Stimulated activated CD4-positive, alpha-beta T cell treated with anti-CD3 and anti-CD28 coated beads, Interleukin-15, amount 100 ng/mL, for 1 hour (primary cell): Measurements from ENCODE around the gene ADRA2B.
"Not testable (repeated sequence)": the region's sequence is repeated elsewhere in the genome, so short reads cannot be mapped to it uniquely, and the experiment has no call there.

ENCODE experiments used
- DNase-seq, 2 donors: peaks; one replicate each; pipeline ENCODE4 v3.0.0-alpha.2; 2020; ENCODE audit warnings: low read depth in 1 of 2, low spot score in 1 of 2

The ADRA2B gene

GRCh38 chr2:96091141-96091710 is 25.1 kb downstream of the ADRA2B start:
- no peak for DNase-seq

GRCh38 chr2:96090196-96090926 is 26.0 kb downstream of the ADRA2B start:
- no peak for DNase-seq

GRCh38 chr2:96089356-96090195 is 26.8 kb downstream of the ADRA2B start:
- no peak for DNase-seq

DNA sequence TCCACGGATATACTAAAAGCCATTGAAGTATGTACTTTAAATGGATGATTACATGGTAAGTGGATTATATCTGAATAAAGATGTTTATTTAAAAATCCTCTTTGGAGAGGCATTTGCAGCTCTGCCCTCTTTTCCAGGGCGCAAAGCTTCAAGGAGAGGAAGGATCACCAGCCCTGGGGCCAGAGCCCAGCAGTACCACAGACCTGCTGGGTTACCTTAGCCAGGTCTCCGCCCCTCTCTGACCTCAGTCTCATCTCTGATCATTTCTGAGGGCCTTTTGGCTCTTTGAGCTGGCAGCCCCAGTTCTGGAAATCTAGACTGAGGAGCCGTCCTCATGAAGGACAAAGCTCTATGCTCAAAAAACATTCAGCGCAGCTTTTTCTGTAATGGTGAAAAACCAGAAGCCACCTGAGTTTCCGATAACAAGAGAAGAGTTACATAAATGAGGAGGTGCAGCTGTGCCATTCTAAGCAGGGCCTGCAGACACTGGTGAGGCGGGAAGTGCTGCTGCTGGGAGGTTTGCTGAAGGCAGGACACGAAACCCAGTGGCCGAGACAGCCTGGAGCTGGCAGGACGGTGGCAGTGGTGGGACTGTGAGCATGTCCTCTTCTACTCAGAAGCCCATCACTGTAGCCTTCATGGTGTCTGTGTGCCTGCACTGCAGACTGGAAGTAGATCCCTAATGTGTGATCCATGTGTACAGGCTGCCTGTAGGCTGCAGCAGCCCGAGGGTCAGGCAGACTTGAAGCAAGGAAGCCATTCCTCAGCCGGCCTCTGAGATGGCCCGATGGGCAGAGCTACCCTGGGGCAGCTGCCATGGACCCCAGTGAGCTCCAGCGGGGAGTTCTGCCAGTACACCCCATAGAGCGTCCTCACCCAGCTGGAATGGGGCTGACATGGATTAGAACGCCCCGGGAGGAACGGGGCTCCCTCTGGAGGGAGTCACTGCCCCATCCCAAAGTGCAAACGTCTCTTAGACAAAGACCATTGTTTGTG is 27.7 kb downstream of the ADRA2B start:
- DNase-seq, result no peak

DNA sequence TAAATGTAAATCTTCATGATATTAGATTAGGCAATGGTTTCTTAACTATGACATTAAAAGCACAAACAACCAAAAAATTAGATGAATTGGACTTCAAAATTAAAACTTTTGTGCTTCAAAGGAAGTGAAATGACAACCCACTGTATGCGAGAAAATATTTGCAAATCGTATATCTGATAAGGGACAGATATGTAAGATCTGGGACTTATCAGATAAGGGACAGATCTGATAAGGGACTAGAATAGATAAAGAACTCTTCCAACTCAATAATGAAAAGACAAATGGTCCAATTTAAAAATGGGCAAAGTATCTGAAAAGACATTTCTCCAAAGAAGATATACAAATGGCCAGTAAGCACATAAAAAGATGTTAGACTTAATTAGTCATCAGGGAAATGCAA is 29.2 kb downstream of the ADRA2B start:
- DNase-seq, result no peak

- no peak for DNase-seq
These were observed 30.6 kb downstream of the ADRA2B start for GRCh38 chr2:96085541-96086355.

DNA sequence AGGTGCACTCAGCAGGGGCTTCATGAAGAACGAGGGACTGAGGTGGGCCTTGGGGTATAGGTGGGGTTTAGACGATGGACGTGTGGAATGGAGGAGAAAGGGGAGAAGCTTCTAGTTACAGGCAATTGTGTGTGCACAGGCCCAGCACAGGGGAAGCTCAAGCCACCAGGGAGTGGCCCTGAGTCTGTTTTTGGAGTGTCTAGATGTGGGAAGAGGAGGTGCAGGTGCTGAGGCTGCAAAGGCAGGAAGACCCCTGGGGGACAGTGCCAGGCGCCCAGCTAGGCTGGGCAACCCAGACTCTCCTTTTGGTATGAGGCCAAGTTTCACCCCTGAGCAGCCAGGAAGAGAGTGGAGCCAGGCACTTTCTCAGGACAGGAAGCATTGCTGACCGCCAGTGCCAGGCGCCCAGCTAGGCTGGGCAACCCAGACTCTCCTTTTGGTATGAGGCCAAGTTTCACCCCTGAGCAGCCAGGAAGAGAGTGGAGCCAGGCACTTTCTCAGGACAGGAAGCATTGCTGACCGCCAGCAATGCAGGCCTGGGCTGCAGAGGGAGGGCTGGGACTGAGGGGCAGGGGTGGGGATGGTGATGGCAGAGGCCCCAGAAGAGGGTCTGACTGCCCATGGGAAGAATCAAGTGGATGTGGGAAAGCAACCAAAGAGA is 31.4 kb downstream of the ADRA2B start:
- DNase-seq, result not testable (repeated sequence)

- no peak for DNase-seq
These were observed 32.1 kb downstream of the ADRA2B start for GRCh38 chr2:96083989-96084857.

DNA sequence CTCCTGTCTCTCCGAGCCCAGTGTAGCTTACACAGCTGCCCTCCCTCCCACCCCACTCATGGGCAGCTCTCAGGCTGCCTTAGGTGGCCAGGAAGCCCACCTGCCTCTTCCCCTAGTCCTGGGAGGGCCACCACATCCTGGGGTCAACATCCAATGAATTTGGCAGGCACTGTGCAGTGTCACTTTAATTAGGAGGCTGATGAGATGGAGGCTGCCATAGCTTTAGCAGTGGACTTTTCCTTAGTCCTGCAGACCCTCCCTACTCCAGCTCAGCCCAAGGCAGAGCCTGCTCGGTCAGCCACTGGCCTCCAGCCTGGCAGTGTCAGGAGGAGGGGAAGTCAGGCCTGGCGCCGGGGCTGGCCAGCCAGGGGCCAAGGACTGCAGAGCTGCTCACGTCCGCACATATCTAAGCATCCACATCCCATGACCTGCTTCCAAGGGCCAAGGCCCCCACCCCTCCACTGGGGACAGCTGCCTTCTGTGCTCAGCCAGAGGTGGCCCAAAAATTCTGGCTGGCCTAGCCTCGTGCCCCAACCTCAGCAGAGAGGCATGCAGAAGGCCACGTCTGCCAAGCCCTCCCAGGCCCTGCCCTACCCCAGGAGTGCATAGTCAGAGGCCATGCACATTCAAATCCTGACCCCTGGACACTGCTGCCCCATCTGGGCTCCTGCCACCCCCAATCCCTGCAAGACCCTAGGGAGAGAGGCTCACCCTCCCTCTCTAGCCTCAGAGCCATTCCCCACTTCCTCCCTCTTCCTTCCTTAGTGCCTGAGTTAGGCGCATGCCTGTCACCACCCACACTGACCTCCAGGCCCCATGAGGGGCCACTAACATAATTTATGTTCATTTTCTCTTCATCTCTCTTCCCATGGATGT is 33.1 kb downstream of the ADRA2B start:
- no peak for DNase-seq

DNA sequence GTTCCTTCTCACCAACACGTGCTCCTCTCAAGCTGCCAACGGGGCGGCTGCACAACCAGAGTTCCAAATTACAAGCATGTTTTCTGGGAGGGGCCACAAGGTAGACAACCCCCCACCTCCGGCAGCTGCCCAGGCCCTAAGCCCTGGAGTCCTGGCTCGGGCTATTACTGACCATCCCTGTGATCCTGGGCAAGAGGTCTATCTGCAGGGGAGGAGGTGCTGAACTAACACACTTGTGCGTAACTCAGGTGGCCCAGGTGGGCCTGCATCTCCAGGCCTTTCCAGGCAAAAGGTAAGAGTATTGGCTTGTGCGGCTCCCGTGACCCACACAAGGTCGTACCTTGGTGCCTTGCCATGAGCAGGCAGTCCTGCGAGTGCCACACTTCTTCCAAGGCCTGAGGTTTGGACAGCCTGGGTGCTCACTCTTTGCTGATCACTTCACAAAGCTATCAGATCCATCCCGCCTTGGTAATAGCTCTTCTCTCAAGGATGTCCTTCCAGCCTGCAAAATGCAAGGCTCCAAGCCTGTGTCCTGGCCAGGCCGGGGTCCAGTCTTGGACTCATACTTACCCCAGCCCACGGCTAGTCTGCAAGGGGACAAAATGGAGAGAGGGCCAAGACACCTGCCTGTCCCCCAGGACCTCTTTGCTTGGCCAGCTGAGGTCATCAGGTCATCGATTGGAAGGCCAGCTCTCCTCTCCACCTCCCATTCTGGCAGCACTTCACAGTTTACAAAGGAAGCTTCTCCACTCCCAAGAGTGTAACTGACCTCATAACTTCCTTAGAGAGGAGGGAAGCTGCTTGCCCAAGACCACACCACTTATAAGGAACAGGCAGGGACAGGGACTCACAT is 33.9 kb downstream of the ADRA2B start:
- no peak for DNase-seq

GRCh38 chr2:96081042-96081441 is 35.3 kb downstream of the ADRA2B start:
- DNase-seq, result no peak

DNA sequence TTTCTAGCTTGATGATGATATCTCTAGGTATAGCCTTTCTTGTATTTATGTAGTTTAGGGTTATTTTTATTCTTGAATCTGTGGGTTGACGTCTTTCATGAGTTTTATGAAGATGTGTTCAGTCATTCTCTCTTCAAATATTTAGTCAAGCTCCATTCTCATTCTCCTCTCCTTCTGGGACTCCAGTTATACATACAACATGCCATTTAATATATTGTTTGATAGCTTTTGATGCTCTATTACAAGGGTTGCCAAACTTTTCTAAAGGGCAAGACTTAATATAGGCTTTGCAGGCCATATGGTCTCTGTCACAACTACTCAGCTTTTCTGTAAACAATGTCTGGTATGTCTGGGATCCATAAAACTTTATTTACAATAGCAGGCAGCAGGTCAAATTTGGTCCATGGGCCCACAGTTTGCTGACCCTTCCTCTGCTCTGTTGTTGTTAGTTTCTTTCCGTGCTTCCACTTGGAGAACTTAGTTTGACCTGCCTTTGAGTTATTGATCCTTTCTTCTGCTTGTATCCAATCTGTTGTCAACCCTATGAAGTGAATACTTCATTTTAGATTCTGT is 41.1 kb downstream of the ADRA2B start:
- DNase-seq, result no peak

DNA sequence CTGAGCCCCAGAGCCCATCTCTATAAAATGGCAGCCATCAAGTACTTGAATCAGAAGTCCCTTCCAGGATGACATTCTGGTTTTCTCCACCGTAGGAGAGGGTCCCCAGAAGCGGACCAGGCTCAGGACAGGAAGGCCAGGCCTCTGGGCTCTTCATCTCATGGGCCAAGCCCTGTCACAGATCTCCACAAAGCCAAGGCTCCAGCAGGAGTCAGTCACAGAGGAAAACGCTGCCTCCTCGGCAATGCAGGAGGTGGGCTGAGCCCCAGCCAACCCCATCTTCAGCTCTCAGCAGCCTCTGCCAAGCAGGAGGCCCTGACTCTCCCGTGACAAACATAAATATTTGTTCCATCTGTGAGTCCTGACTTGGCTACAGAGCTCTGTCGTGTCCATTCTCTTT is 42.2 kb downstream of the ADRA2B start:
- DNase-seq, result no peak

- DNase-seq, result no peak
These were observed 43.1 kb downstream of the ADRA2B start for GRCh38 chr2:96073170-96073775.

GRCh38 chr2:96072746-96073145 is 43.6 kb downstream of the ADRA2B start:
- DNase-seq, result no peak

GRCh38 chr2:96071977-96072491 is 44.3 kb downstream of the ADRA2B start:
- not testable (repeated sequence) for DNase-seq
